ENCODE results near the gene PRKAR2A.

The PRKAR2A gene

GRCh38 chr3:48847504-48848423 lies at the start of gene PRKAR2A:
Gene PRKAR2A, minus strand, starts transcription at chr3:48847874. Its CDS starts 278 bp downstream, at chr3:48847596.
- DNase-seq = peak; percentile 90
- in situ Hi-C loops (cut with MboI; ENCODE audit: low pct_unique_long_range_greater_than_20kb, low sequenced_read_pairs) = no loop called here

- in situ Hi-C loops (cut with MboI; ENCODE audit: low pct_unique_long_range_greater_than_20kb, low sequenced_read_pairs) = no loop called here
- peak; percentile 67 for DNase-seq
Observed at GRCh38 chr3:48896936-48897335, 49.3 kb upstream of the PRKAR2A start.

GRCh38 chr3:48894516-48894915 lies 46.8 kb upstream of the PRKAR2A start:
- no peak for DNase-seq
- in situ Hi-C loops (cut with MboI; ENCODE audit: low pct_unique_long_range_greater_than_20kb, low sequenced_read_pairs) = no loop called here

- in situ Hi-C loops (cut with MboI; ENCODE audit: low pct_unique_long_range_greater_than_20kb, low sequenced_read_pairs) = no loop called here
- no peak for DNase-seq
Observed at GRCh38 chr3:48891606-48892005, 43.9 kb upstream of the PRKAR2A start.

- in situ Hi-C loops (cut with MboI; ENCODE audit: low pct_unique_long_range_greater_than_20kb, low sequenced_read_pairs) = no loop called here
- no peak for DNase-seq
Observed at GRCh38 chr3:48885753-48886152, 38.1 kb upstream of the PRKAR2A start.

- no peak for DNase-seq
- in situ Hi-C loops (cut with MboI; ENCODE audit: low pct_unique_long_range_greater_than_20kb, low sequenced_read_pairs) = no loop called here
Observed at GRCh38 chr3:48881652-48882114, 34.0 kb upstream of the PRKAR2A start.

GRCh38 chr3:48881006-48881405 lies 33.3 kb upstream of the PRKAR2A start:
- in situ Hi-C loops (cut with MboI; ENCODE audit: low pct_unique_long_range_greater_than_20kb, low sequenced_read_pairs) = no loop called here
- DNase-seq = no peak

GRCh38 chr3:48879994-48880377 lies 32.3 kb upstream of the PRKAR2A start:
- in situ Hi-C loops (cut with MboI; ENCODE audit: low pct_unique_long_range_greater_than_20kb, low sequenced_read_pairs) = no loop called here
- DNase-seq = no peak

GRCh38 chr3:48879307-48879993 lies 31.8 kb upstream of the PRKAR2A start:
- DNase-seq = no peak

GRCh38 chr3:48877671-48878070 lies 30.0 kb upstream of the PRKAR2A start:
- in situ Hi-C loops (cut with MboI; ENCODE audit: low pct_unique_long_range_greater_than_20kb, low sequenced_read_pairs) = no loop called here
- DNase-seq = no peak

More at GRCh38 chr3:48879307-48879993, 31.8 kb upstream of the PRKAR2A start:
- in situ Hi-C loops (cut with MboI; ENCODE audit: low pct_unique_long_range_greater_than_20kb, low sequenced_read_pairs) = no loop called here

GRCh38 chr3:48863122-48863521 lies 15.4 kb upstream of the PRKAR2A start:
- in situ Hi-C loops (cut with MboI; ENCODE audit: low pct_unique_long_range_greater_than_20kb, low sequenced_read_pairs) = no loop called here
- DNase-seq = no peak

GRCh38 chr3:48859206-48859605 lies 11.5 kb upstream of the PRKAR2A start:
- DNase-seq = no peak
- in situ Hi-C loops (cut with MboI; ENCODE audit: low pct_unique_long_range_greater_than_20kb, low sequenced_read_pairs) = no loop called here

- in situ Hi-C loops (cut with MboI; ENCODE audit: low pct_unique_long_range_greater_than_20kb, low sequenced_read_pairs) = no loop called here
- no peak for DNase-seq
Observed at GRCh38 chr3:48858709-48859108, 11.0 kb upstream of the PRKAR2A start.

GRCh38 chr3:48857641-48858040 lies 10.0 kb upstream of the PRKAR2A start:
- no peak for DNase-seq
- in situ Hi-C loops (cut with MboI; ENCODE audit: low pct_unique_long_range_greater_than_20kb, low sequenced_read_pairs) = no loop called here

- in situ Hi-C loops (cut with MboI; ENCODE audit: low pct_unique_long_range_greater_than_20kb, low sequenced_read_pairs) = no loop called here
- no peak for DNase-seq
Observed at GRCh38 chr3:48856469-48856868, 8.8 kb upstream of the PRKAR2A start.

GRCh38 chr3:48855681-48856447 lies 8.2 kb upstream of the PRKAR2A start:
- peak; percentile 34 for DNase-seq
- in situ Hi-C loops (cut with MboI; ENCODE audit: low pct_unique_long_range_greater_than_20kb, low sequenced_read_pairs) = no loop called here

- in situ Hi-C loops (cut with MboI; ENCODE audit: low pct_unique_long_range_greater_than_20kb, low sequenced_read_pairs) = no loop called here
Observed at GRCh38 chr3:48852151-48852550, 4.5 kb upstream of the PRKAR2A start.

GRCh38 chr3:48851407-48851806 lies 3.7 kb upstream of the PRKAR2A start:
- in situ Hi-C loops (cut with MboI; ENCODE audit: low pct_unique_long_range_greater_than_20kb, low sequenced_read_pairs) = no loop called here
- no peak for DNase-seq

More at GRCh38 chr3:48852151-48852550, 4.5 kb upstream of the PRKAR2A start:
- no peak for DNase-seq

- no peak for DNase-seq
Observed at GRCh38 chr3:48848816-48849515, 1.3 kb upstream of the PRKAR2A start.

More at GRCh38 chr3:48848816-48849515, 1.3 kb upstream of the PRKAR2A start:
- in situ Hi-C loops (cut with MboI; ENCODE audit: low pct_unique_long_range_greater_than_20kb, low sequenced_read_pairs) = no loop called here

Measured in KBM-7 (cell line).